Lower leg skin (tissue), 3 donors: Measurements from ENCODE around the gene CST9.

ENCODE experiments used
- POLR2A ChIP-seq, 2 donors: fragments of 450-650 bp; IDR thresholded peaks; one replicate each; pipeline ENCODE4 v1.6.1; 2016 to 2017; ENCODE audit warnings: antibody characterized with exemption in 2 of 2, mild to moderate bottlenecking in 1 of 2, moderate library complexity in 1 of 2
- TF ChIP-seq, protein P1 (sequence below), 3 donors: fragments of 450-650 bp; IDR thresholded peaks; one replicate each; pipeline ENCODE4 v1.5.1; 2016; ENCODE audit warnings: antibody characterized with exemption in 3 of 3, mild to moderate bottlenecking in 3 of 3, moderate library complexity in 2 of 3

- TF ChIP-seq, protein P1, sequence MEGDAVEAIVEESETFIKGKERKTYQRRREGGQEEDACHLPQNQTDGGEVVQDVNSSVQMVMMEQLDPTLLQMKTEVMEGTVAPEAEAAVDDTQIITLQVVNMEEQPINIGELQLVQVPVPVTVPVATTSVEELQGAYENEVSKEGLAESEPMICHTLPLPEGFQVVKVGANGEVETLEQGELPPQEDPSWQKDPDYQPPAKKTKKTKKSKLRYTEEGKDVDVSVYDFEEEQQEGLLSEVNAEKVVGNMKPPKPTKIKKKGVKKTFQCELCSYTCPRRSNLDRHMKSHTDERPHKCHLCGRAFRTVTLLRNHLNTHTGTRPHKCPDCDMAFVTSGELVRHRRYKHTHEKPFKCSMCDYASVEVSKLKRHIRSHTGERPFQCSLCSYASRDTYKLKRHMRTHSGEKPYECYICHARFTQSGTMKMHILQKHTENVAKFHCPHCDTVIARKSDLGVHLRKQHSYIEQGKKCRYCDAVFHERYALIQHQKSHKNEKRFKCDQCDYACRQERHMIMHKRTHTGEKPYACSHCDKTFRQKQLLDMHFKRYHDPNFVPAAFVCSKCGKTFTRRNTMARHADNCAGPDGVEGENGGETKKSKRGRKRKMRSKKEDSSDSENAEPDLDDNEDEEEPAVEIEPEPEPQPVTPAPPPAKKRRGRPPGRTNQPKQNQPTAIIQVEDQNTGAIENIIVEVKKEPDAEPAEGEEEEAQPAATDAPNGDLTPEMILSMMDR (IDR thresholded peaks at IDR 0.05), result no peak
- TF ChIP-seq POLR2A (IDR thresholded peaks at IDR 0.05), result no peak
Measured at GRCh38 chr20:23626040-23626620, 20.4 kb upstream of the CST9 start.
